Testis (tissue), 3 donors: ENCODE results near the gene TMEM63B. TPM values are rescaled to one million over a fixed set of nuclear protein-coding genes. Genes with fewer than 3 reads are reported as not detected.
"Not testable (repeated sequence)": the region's sequence is repeated elsewhere in the genome, so short reads cannot be mapped to it uniquely, and the experiment has no call there.

Source experiments
- DNase-seq: peaks from one replicate; pipeline ENCODE4 v3.0.0-alpha.2; 2019
- H3K27ac ChIP-seq, 2 donors: fragments of 200-600 bp; sonication (generic); one replicate each; pipeline ENCODE4 v1.5.1; 2019
- H3K27me3 ChIP-seq: fragments of 200-600 bp; sonication (generic); one replicate; pipeline ENCODE4 v1.5.1; 2019
- H3K36me3 ChIP-seq: fragments of 200-600 bp; sonication (generic); one replicate; pipeline ENCODE4 v1.5.1; 2017; ENCODE audit warnings: low read depth; ENCODE audit errors: missing control alignments
- H3K4me1 ChIP-seq: fragments of 200-600 bp; sonication (generic); one replicate; pipeline ENCODE4 v1.5.1; 2019
- H3K4me3 ChIP-seq, 2 donors: fragments of 200-600 bp; sonication (generic); one replicate each; pipeline ENCODE4 v1.5.1; 2017 to 2019
- H3K9me3 ChIP-seq: fragments of 200-600 bp; sonication (generic); one replicate; pipeline ENCODE4 v1.5.1; 2017
- CTCF ChIP-seq, 3 experiments: fragments of 450-650 bp in 2 of 3; fragments of 200-600 bp in 1 of 3; sonication (generic) in 1 of 3; IDR thresholded peaks; one replicate each; pipeline ENCODE4 v1.5.1; 2016 to 2019; ENCODE audit warnings: antibody characterized with exemption in 3 of 3, mild to moderate bottlenecking in 2 of 3, moderate library complexity in 1 of 3
- POLR2A ChIP-seq: fragments of 450-650 bp; IDR thresholded peaks from one replicate; pipeline ENCODE4 v1.6.1; 2017; ENCODE audit warnings: antibody characterized with exemption, mild to moderate bottlenecking, moderate library complexity
- WGBS, 2 donors: methylation state at CpG; one replicate each; pipeline ENCODE4 v1.1.5; 2018; 5-methylcytosine and 5-hydroxymethylcytosine counted together
- intact Hi-C: fragments of 100-400 bp; cut with DNase I; formaldehyde crosslinking; loops from one replicate; pipeline ENCODE4 v1.15.1; 2023; ENCODE audit warnings: low total_unique reads
- polyA plus RNA-seq: library from polyadenylated mRNA; stranded (reverse); fragments of 350-450 nt; fragmentation: Illumina TruSeq; extraction: RNeasy Lipid Tissue Mini Kit (QIAGEN cat#74804); gene quantifications from one replicate; pipeline ENCODE4 v1.2.3, GENCODE V29; 2014; ENCODE audit warnings: low read depth, low replicate concordance; ENCODE audit not compliant: insufficient read depth
- total RNA-seq, 2 donors: library from RNA; depleted of rRNA; stranded (reverse); fragments of >200 nt; gene quantifications; one replicate each; pipeline ENCODE4 v1.2.3, GENCODE V29; 2016

TMEM63B gene
- total and polyA plus RNA-seq, 3 donors from 2014 or later, result 79.0 to 170 (median 139) TPM

- Histone ChIP-seq H3K4me1 (no peaks in the 10 kb centered on the region), H3K36me3 (no peaks in the 10 kb centered on the region), H3K27me3 (no peaks in the 10 kb centered on the region), H3K4me3 (no peak overlapping the region), H3K9me3 (no peaks in the 10 kb centered on the region), H3K27ac (no peak overlapping the region)
- no peak for DNase-seq
- no peak for TF ChIP-seq POLR2A
- no peak for TF ChIP-seq CTCF (IDR thresholded peaks at IDR 0.05)
- 52 to 56% methylated on average over 3 to 6 of the region's 6 CpGs for WGBS, 2 donors
- intact Hi-C loops, result no loop called here
Measured at GRCh38 chr6:44138717-44139350, 11.5 kb downstream of the TMEM63B start.

GRCh38 chr6:44139351-44139743, 12.0 kb downstream of the TMEM63B start:
- H3K4me1 ChIP-seq, result no peaks in the 10 kb centered on the region
- intact Hi-C loops, result no loop called here
- H3K27ac ChIP-seq, result no peak overlapping the region
- no peaks in the 10 kb centered on the region for H3K9me3 ChIP-seq
- no peak for TF ChIP-seq CTCF (IDR thresholded peaks at IDR 0.05)
- 92 to 97% methylated on average over 6 to 10 of the region's 10 CpGs for WGBS, 2 donors
- DNase-seq, result no peak
- no peaks in the 10 kb centered on the region for H3K36me3 ChIP-seq
- H3K4me3 ChIP-seq, result no peak overlapping the region
- no peaks in the 10 kb centered on the region for H3K27me3 ChIP-seq

- DNase-seq, result no peak
- H3K36me3 ChIP-seq, result no peaks in the 10 kb centered on the region
- H3K27me3 ChIP-seq, result no peaks in the 10 kb centered on the region
- intact Hi-C loops, result no loop called here
- H3K27ac ChIP-seq, result no peak overlapping the region
- TF ChIP-seq POLR2A (no peak), CTCF (IDR thresholded peaks at IDR 0.05) (no peak)
- 86 to 95% methylated on average over 1 of the region's 1 CpG for WGBS, 2 donors
- H3K4me3 ChIP-seq, result no peak overlapping the region
- H3K9me3 ChIP-seq, result no peaks in the 10 kb centered on the region
- no peaks in the 10 kb centered on the region for H3K4me1 ChIP-seq
Measured at GRCh38 chr6:44142835-44143234, 15.5 kb downstream of the TMEM63B start.

GRCh38 chr6:44143731-44144130, 16.4 kb downstream of the TMEM63B start:
- Histone ChIP-seq H3K27ac (no peak overlapping the region), H3K36me3 (no peaks in the 10 kb centered on the region), H3K27me3 (no peaks in the 10 kb centered on the region), H3K9me3 (no peaks in the 10 kb centered on the region), H3K4me1 (no peaks in the 10 kb centered on the region), H3K4me3 (no peak overlapping the region)
- no peak for DNase-seq
- intact Hi-C loops, result no loop called here
- WGBS, 2 donors, result 88 to 100% methylated on average over 1 of the region's 1 CpG
- TF ChIP-seq POLR2A (no peak), CTCF (IDR thresholded peaks at IDR 0.05) (no peak)

- H3K36me3 ChIP-seq, H3K4me1 ChIP-seq, H3K27ac ChIP-seq, H3K27me3 ChIP-seq, H3K9me3 ChIP-seq, intact Hi-C loops, DNase-seq, H3K4me3 ChIP-seq: not testable (repeated sequence)
- whole genome bisulfite sequencing, 2 donors, result 67 to 78% methylated on average over 3 of the region's 3 CpGs
Measured at GRCh38 chr6:44144536-44144935, 17.2 kb downstream of the TMEM63B start.
